Fibroblast of skin of left quadriceps (primary cell): Measurements from ENCODE around the gene MS4A18.
"Not testable (repeated sequence)": the region's sequence is repeated elsewhere in the genome, so short reads cannot be mapped to it uniquely, and the experiment has no call there.

Experiments used
- DNase-seq, 2 experiments: peaks; one replicate each; pipeline ENCODE4 v3.0.0-alpha.2; 2013; ENCODE audit warnings: low read depth in 2 of 2

The MS4A18 gene

DNA sequence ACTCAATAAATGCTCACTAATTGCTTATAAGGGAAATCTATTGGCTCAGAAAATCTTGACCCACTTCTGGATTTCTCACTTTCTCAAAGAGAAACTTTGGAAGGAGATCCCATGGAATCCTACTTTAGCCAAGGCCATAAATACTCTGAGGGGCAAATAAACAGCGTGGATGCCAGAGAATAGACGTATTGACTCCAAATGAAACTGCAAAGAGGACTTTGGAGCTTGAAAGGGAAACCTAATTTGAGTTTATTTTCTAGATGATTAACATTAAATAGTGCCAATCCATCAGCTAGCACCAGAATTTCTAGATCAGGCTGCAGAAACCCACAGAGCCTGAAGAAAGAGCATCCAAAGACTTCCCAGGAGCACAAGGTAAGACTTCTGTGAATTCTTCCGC is at the start of gene MS4A18:
TSS of gene MS4A18 (plus strand) at position 301 of the 400 bp plus-strand sequence.
- DNase-seq: no peak

DNA sequence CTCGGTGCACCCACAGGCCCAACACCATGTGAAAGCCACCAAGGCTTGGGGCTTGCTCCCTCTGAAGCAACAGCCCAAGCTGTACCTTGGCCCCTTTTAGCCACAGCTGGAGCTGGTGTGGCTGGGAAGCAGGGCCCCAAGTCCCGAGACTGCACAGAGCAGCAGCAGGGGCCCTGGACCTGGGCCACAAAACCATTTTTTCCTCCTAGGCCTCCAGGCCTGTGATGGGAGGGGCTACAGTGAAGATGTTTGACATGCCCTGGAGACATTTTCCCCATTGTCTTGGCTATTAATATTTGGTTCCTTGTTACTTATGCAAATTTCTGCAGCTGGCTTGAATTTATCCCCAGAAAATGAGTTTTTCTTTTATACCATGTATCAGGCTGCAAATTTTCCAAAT is 46.3 kb upstream of the MS4A18 start:
- DNase-seq: not testable (repeated sequence)

DNA sequence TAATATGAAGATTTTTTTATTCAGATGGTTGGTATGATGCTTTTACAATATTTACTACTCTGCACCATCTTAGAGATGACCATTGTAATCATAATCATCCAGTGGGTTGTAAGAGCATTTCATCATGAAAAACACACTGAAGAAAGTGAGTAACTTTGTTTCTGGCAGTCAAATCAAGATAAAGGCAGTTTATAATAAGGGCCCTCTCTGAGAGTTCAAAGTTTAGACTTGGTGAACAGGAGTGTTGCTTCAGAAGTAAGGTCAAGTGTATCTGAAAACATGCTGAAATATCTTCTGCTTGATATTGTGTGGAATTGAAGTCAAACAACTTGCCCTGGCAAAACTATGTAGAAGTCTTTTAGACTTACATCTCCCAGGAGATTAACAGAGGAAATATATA is 44.6 kb upstream of the MS4A18 start:
- DNase-seq: no peak

DNA sequence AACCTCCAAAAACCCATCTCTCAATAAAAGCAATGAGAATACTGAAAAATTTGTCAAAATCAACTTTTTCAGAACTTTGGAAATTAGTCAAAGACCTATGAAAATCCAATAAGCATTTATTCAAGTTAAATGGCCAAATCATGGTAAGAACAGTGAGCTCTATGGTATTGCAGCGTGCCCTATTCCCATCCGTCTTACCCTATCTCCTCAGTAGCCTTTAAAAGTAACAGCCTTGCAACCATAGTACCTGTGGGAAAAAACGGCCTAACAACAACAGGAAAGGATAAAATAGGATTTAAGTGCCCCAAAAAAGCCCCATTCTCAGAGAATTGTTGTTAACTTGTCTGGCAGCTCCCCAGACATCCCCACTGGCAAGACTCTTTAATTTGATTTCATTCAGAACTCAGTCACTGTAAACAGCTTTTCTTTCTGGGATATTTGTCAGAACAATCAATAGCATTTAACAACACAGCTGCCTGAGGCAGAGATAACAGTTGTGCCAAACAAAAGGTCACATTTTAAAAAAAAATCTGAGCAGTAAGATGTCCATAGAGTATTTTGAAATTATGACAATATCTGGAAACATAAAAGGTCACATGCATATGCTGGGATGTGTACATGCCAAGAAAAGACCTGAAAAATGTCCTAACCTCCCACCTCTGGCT is 43.9 kb upstream of the MS4A18 start:
- no peak for DNase-seq

DNA sequence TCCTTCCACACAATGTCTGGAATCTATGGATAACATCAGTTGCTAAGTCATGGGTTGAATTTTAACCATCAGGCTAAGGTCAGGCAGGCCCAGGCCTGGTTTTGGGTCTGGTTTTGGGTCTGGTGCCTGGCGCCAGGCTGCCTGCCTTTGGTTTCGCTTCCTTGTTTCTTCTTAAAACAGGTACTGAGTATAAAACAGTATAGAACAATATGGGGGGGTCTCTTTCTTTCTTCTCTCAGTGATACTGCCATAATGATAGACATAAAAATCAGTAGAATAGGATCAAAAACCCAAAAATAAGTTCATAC is 40.0 kb upstream of the MS4A18 start:
- not testable (repeated sequence) for DNase-seq

DNA sequence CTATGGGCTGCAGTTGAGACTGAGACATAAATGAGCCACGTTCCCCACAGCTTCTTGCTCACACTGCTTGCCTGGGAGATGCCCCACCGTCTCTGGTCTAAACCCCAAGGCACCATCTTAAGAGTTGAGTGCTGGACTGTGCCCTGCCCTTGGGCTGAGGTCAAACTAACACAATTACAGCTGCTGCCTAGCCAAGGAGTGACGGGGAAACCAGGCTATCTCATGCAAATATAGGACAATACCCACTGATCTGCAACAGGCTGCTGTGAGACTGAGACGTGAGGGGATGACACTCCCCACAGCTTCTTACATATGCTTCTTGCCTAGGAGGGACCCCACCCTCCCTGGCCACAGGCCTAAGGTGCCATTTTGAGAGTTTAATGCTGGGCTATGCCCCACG is 32.9 kb upstream of the MS4A18 start:
- DNase-seq: no peak

DNA sequence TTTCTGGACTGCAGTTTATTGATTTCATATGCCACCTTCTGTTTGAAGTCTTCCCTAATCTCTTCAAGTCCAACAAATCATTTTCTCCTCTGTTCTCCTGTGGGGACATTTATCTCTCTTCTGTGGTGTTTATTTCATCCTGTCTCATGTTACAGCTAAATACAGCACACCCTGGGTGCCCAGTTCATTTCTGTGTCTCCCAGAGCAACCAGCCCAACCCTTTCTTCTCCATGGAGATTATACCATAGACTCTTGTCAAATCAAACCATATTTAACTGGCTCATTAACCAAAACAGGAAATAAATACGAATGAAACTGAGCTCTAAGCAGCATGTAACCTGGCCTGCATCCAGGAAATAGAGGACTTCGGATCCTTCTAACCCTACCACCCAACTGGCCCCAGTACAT is 25.2 kb upstream of the MS4A18 start, which contains the start of gene MS4A8:
TSS of gene MS4A8 (plus strand) at position 329 of the 408 bp plus-strand sequence. CDS start 1,249 bp downstream, outside the sequence.
- no peak for DNase-seq

DNA sequence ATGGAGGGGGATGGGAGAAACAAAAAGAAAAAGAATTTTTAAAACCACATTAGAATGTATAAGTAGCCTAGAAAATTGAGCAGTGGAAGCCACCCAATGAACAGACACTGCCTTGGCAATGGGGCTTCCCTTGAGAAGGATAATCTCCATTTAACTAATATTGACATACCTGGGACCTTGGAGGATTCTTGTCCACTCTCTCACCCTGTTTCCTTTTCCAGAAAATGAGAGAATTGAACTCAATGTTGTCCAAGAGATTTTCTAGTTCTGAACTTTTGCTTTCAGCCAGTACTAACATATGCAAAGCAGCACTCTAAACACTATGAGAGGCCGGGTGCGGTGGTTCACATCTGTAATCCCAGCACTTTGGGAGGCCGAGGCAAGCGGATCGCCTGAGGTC is 24.6 kb upstream of the MS4A18 start:
- no peak for DNase-seq

DNA sequence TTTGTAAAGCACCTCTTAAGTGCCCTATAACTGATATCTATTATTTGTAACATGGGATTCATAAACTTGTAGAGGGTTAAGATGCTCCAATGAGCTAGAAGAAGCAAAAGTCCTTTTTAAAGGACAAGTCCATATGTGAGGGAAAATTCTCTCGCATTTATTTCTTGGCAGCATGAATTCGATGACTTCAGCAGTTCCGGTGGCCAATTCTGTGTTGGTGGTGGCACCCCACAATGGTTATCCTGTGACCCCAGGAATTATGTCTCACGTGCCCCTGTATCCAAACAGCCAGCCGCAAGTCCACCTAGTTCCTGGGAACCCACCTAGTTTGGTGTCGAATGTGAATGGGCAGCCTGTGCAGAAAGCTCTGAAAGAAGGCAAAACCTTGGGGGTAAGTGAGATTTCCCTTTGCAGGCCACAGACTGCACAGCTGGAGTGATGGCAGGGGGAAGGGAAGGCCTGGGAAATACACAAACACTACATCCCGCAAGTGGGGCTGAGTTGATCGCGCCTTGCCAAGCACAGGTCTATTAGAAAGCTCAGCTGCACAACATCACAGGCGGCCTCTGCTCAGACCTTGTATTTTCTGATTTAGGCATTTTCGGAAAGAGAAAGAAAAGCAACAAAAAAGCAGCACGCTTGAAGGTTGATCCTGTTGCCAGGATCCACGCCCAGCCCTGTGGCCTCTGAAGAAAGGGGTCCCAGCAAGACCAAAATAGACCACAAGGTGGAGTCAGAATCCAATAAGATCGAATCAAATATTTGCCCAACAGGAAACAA is 23.6 kb upstream of the MS4A18 start:
- DNase-seq: no peak

DNA sequence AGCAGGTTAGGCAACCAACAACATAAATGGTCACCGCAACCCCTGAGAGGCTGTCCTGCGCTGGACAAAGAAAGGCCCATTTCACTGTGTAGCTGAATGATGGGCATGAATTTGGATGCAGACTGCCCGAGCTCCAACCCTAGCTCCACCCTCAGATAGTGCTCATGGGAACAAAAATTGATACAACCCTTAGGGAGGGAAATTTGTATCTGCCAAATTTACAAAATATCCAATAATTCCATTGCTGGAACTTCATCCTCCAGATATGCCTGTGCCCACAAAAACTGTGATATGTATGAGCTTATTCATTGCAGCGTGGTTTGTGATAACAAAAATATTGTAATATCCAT is 23.1 kb upstream of the MS4A18 start:
- no peak for DNase-seq

DNA sequence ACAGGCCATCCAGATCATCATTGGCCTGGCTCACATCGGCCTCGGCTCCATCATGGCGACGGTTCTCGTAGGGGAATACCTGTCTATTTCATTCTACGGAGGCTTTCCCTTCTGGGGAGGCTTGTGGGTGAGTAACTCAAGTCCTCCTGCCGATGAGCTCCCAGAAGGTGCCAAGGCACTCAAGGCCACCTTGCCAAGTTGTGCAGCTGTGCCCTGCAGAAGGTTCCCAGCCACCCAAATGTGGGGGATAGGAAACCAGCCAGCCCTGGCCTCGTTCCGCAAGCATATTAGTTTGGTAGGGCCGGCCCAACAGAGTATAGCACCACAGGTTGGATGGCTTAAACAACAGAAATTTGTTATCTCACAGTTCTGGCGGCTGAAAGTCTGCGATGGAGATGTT is 21.1 kb upstream of the MS4A18 start:
- no peak for DNase-seq

DNA sequence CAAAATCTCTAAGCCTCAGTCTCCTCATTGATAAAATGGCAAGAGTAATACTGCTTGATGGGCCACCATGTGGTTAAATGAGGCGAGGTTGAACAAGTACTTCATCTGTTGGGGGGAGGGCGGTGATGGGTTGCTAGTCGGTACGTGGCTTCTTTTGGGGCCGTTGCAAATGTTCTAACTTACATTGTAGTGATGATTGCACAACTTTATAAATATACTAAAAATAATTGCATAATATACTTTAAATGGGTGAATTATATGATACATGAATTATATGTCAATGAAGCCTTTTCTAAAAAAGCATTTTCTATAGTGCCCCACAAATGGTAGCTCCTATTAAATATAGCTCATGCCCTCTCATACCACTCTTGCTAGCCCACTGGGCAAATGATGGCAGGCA is 18.6 kb upstream of the MS4A18 start:
- DNase-seq: no peak

DNA sequence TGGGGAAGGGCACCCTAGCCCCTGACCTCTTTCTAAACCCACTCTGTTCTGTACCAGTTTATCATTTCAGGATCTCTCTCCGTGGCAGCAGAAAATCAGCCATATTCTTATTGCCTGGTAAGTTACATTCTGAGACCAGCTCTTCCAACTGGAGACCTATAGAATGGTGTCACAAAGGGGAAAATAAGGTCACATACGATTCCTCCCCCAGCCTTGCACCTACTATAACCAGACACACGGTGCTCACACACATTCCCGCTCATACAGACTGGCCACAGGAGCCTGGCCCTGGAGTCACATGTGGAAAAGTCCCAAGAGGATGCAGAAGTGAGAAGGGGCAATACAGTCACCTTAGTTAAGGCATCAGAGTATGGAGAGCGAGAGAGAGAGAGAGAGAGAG is 17.6 kb upstream of the MS4A18 start:
- no peak for DNase-seq

DNA sequence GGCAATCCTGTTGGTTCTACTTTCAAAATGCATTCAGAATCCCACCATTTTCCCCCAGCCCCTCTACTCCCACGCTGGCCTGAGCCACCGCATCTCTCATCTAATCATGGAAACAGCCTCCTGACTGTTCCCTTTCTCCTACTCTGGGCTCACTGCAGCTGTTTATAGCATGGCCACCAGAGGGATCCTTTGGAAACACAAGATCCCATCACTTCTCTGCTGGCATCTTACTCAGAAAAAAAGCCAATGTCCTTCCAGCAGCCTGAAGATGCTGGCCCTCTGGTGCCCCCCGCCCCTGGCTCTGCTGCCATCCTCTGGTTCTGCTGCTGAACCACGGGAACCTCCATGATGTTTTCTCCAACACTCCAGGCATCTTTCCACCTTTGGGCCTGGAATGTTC is 14.0 kb upstream of the MS4A18 start:
- DNase-seq: no peak

DNA sequence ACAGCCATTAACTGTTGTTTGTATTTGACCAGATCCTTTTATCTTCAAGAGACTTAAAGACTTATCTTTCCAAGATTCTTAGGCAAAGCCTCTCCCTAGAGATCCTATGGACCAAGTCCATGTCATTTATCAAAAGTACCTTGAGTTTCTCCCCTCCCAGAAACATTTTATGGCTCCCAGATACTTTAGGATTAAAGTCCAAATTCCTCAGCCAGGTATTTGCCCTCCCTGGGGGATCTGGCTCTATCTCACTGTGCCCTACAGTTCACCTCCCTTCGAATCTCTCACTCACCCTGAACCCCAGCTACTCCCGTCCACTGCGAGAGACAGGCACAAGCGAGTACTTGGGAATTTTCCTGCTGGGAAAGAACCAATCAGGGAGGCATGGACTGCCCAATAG is 13.2 kb upstream of the MS4A18 start:
- no peak for DNase-seq

DNA sequence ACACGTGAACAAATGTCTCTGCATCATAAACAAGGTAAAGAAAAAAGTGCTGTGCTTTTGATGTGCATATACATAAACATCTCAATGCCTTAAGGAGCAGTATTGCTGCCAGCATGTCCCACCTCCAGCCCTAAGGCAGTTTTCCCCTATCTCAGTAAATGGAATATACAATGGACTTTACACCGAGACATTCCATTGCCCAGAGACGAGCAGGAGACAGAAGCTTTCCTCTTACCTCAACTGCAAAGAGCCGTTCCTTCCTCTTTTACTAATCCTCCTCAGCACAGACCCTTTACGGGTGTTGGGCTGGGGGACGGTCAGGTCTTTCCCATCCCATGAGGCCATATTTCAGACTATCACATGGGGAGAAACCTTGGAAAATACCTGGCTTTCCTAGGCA is 11.1 kb upstream of the MS4A18 start:
- not testable (repeated sequence) for DNase-seq

DNA sequence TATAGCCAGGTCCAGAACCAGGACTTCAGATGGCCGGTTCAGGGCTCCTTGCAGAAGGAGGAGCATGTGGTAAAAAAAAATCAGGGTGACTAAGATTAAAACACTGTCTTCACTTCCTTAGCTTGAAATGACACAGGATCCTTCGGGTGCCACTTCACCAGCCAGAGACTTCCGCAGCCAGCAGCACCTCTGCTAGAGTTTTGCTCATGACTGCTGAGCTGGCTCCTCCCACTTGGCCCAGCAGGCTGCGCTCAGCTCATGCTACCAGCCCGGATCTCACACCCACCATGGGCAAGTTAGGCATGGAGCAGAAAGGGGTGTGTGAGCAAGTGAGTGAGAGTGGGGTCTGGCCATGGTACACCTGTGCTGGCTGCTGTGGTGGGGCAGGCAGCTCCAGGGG is 6.6 kb upstream of the MS4A18 start:
- no peak for DNase-seq

DNA sequence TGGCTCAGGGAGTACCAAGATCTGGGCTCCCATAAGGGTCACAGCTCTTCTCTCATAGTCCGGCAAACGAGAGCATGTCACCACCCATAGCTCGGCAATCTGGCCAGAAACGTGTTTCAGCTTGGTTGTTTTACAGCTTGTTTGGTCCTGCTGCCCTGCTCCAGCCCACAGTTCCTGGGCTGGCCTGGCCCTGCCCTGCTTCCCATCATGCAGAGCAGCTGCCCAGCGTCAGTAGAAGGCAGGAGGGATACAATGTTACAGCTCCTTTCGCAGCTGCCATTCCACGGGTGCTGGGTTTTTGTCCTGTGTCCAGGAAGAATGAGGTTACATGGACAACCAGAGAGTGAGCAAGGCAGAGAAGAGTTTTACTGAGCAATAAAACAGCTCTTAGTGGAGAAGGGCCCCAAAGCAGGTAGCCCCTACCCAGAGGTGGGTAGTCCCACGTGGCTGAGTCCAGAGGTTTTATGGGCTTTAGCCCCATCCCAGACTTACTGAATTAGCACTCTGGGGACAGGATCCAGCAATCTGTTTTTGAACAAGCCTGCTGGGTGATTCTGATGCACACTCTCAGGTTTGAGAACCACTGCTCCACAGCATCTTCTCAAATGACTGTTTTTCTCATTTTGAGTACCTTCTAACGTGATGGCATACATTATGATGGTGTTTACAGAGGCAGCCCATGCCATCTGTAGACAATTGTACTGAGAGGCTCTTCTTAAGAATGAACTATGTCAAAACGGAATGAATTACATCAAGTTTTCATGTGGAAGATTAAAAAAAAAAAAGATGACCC is 5.8 kb upstream of the MS4A18 start:
- DNase-seq: no peak

DNA sequence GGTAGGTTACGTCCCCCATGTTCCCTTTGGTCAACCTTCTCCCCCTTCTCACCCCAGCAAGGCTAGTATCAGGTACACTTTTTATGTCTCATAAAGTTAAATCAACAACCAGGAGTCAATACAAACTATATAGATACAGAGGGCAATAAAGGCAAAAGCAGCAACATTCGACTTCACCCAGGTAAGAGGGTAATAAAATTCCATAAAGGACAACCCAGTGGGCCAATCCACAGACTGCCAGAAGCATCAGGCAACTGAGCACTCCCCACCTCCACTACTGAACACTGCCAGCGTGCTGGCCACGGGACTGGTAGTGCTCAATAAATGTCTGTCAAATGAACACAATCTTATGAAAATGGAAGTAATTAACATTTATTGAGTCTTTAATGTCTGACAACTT is 5.1 kb upstream of the MS4A18 start:
- no peak for DNase-seq

DNA sequence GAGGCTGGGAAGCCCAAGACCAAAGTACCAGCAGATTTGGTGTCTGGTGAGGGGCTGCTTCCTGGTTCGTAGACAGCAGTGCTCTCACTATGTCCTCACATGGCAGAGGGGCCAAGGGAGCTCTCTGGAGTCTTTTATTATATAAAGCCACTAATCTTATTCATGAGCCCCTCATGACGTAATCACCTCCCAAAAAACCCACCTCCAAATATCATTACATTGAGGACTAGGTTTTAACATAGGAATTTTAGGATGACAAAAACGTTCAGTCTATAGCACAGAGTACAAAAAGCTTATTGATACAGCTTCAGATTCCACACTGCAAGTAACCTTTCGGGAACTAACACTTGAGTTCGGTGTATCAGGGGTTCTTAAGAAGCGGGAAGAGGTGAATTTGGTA is 4.1 kb upstream of the MS4A18 start:
- no peak for DNase-seq

DNA sequence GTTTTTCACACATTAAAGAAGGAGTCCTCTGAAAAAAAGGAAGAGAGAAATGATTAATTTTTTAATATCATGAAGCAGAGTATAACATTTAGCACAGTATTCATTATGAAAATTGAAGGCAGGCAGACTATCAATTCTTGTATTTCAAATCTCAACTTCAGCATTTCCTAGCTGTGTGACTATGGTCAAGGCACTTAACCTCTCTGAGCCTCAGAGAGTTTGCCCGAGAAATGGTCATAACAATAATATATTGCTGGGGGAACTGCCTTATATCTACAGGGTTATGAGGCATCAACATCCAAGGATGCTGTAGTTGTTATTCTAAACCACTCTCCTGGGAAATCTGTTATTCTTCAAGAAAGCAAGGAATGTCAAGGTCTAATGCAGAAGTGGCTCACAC is 1.1 kb downstream of the MS4A18 start:
- DNase-seq: no peak

DNA sequence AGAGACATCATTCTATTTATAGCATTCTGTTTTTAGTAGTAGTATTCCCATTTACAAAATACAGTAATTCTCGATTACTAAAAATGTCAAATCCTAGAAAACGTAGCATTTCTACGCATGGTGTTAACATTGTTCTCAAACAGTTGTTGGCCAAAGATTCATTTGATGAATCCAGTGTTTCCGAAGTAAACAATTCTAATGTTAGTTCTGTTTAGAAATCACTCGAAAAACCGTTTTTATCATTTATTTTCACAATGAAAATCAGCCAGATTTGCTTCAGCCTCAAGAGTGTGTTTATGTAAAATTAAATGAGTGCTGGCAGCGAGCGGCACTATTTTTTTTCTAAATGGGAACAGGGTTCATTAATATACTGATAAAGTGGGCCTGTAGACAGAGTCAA is 7.1 kb downstream of the MS4A18 start:
- no peak for DNase-seq

DNA sequence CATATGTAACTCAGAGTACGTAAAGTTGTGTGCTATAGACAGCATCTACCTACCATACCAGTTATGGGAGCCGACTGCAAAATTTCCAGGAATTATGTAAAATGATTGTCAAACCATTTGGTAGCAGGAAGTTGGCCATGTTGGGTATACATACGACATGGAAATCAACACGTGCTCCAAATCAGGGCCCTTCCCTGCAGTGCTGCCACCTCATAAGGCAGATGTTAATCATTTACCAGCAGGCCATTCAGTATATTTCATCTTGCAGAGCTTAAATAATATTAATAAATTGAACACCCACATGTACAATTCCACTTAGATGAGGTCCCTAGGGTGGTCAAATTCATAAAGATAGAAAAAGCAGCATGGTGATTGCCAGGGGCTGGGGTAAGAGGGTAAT is 9.8 kb downstream of the MS4A18 start:
- DNase-seq: no peak
